K562 (cell line): ENCODE measurements around the gene BDKRB2. TPM values are rescaled to one million over a fixed set of nuclear protein-coding genes. Genes with fewer than 3 reads are reported as not detected.

ENCODE experiments used
- ELK3 ChIP-seq: fragments of 450-650 bp; formaldehyde crosslinking; IDR thresholded peaks from 2 replicates; pipeline ENCODE4 v1.4.0; 2020; ENCODE audit warnings: mild to moderate bottlenecking
- FOXJ2 ChIP-seq: fragments of 200-800 bp; sonication (Bioruptor generic); IDR thresholded peaks from 2 replicates; pipeline ENCODE4 v1.6.1; 2016; ENCODE audit warnings: missing genetic modification characterization, missing compliant biosample characterization
- GMEB1 ChIP-seq: fragments of 250-450 bp; sonication (Bioruptor Pico); IDR thresholded peaks from 2 replicates; pipeline ENCODE4 v1.4.0; 2020; ENCODE audit warnings: mild to moderate bottlenecking
- MAFG ChIP-seq: fragments of 450-650 bp; conservative IDR thresholded peaks from 2 replicates; pipeline ENCODE4 v1.6.1; 2016; ENCODE audit warnings: missing genetic modification characterization, missing compliant biosample characterization
- MAFK ChIP-seq: IDR thresholded peaks from 2 replicates; pipeline ENCODE4 v1.6.1; 2011; ENCODE audit warnings: low read length, improper control_type of control experiment
- MLLT1 ChIP-seq, 2 experiments: fragments of 450-650 bp; IDR thresholded peaks; 2 replicates each; pipeline ENCODE4 v1.6.1; 2016
- MXD1 ChIP-seq: fragments of 250-450 bp; sonication (Bioruptor Pico); IDR thresholded peaks from 2 replicates; pipeline ENCODE4 v1.8.0; 2021; ENCODE audit warnings: borderline replicate concordance, mild to moderate bottlenecking, moderate library complexity; ENCODE audit not compliant: poor library complexity, severe bottlenecking
- MYBL2 ChIP-seq, 2 experiments: fragments of 450-650 bp in 1 of 2; sonication (generic) in 1 of 2; formaldehyde crosslinking in 1 of 2; IDR thresholded peaks; 2 replicates each; pipeline versions ENCODE4 v1.6.1 to v1.8.1; 2017 to 2022; ENCODE audit warnings: borderline replicate concordance in 1 of 2, inconsistent platforms in 1 of 2, low read depth in 1 of 2, mild to moderate bottlenecking in 1 of 2, missing genetic modification reagents in 1 of 2, moderate library complexity in 1 of 2
- PTBP1 ChIP-seq: fragments of 200-400 bp; formaldehyde crosslinking; IDR thresholded peaks from 2 replicates; pipeline ENCODE4 v1.6.1; 2017; ENCODE audit warnings: low read depth, low read length
- ZNF511 ChIP-seq: sonication (generic); formaldehyde crosslinking; IDR thresholded peaks from 2 replicates; pipeline ENCODE4 v1.8.0; 2022; ENCODE audit warnings: mild to moderate bottlenecking, missing genetic modification reagents
- polyA plus RNA-seq, 8 experiments: library from polyadenylated mRNA; depleted of rRNA in 4 of 8; stranded (reverse) in 5 of 8; unstranded in 3 of 8; fragments of >200 nt; fragmentation: Nextera tagmentation in 2 of 8; fragmentation: Illumina TruSeq in 1 of 8; extraction: Ambion mirVana in 2 of 8; extraction: Trizol in 1 of 8; gene quantifications; 2 replicates each; pipeline versions ENCODE4 v1.2.1 to v1.2.3, GENCODE V29; 2011 to 2014; ENCODE audit warnings: inconsistent platforms in 1 of 8, missing spikeins in 1 of 8
- total RNA-seq, 7 experiments: library from RNA; depleted of rRNA in 6 of 7; stranded (reverse); fragments of >200 nt in 6 of 7; fragmentation: Illumina TruSeq in 2 of 7; extraction: Trizol in 2 of 7; gene quantifications; 2 replicates each; pipeline versions ENCODE4 v1.2.1 to v1.2.3, GENCODE V29; 2011 to 2021; ENCODE audit warnings: low replicate concordance in 1 of 7

The BDKRB2 gene
- total and polyA plus RNA-seq, 9 of the 15 experiments (the other 6 are each of a cell fraction or from before 2014, with no cell fraction given), result 0.02 TPM; not detected in 8

GRCh38 chr14:96249029-96249428, 44.4 kb downstream of the BDKRB2 start (continued):
- no peak for TF ChIP-seq ZNF511 (CRISPR knock-in tag)
- TF ChIP-seq MAFG (tag), result peak; percentile 84
- TF ChIP-seq MAFK, result peak; percentile 58; the same call in 1 of the 2 replicates
- no peak for TF ChIP-seq MXD1 (CRISPR knock-in tag)
- TF ChIP-seq MYBL2 (IDR thresholded peaks at IDR 0.05; ENCODE audit: low read depth), result no peak
- TF ChIP-seq MYBL2 (CRISPR knock-in tag; IDR thresholded peaks at IDR 0.05; ENCODE audit: borderline replicate concordance), result no peak
- no peak for TF ChIP-seq MLLT1 (IDR thresholded peaks at IDR 0.05)
- TF ChIP-seq ELK3 (CRISPR knock-in tag), result no peak
- TF ChIP-seq GMEB1 (CRISPR knock-in tag), result no peak
- TF ChIP-seq FOXJ2 (tag), result no peak
- no peak for TF ChIP-seq PTBP1
